Measurements from ENCODE around the gene TMC1.

DNA sequence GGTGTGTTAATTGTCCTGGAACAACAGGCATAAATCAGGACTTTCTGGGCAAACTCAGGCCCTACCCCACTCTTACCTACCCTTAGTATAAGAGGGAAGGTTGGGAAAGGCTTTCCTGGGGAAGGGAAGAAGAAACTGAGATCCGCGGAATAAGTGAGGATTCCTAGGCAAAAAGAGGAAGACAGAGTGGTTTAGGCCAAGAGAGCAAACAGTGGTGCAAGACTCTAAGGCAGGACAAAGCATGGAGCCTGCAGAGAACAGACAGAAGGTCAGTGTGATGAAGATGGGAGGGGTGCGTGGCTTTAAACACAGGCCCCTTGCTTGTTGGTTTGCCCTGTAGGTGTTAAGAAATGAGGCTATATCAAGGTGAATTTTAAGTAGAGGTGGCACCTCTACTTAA, 69.4 kb downstream of the TMC1 start:
- TF ChIP-seq POLR2A (IDR thresholded peaks at IDR 0.05) = no peak
- TF ChIP-seq, protein P1, sequence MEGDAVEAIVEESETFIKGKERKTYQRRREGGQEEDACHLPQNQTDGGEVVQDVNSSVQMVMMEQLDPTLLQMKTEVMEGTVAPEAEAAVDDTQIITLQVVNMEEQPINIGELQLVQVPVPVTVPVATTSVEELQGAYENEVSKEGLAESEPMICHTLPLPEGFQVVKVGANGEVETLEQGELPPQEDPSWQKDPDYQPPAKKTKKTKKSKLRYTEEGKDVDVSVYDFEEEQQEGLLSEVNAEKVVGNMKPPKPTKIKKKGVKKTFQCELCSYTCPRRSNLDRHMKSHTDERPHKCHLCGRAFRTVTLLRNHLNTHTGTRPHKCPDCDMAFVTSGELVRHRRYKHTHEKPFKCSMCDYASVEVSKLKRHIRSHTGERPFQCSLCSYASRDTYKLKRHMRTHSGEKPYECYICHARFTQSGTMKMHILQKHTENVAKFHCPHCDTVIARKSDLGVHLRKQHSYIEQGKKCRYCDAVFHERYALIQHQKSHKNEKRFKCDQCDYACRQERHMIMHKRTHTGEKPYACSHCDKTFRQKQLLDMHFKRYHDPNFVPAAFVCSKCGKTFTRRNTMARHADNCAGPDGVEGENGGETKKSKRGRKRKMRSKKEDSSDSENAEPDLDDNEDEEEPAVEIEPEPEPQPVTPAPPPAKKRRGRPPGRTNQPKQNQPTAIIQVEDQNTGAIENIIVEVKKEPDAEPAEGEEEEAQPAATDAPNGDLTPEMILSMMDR (IDR thresholded peaks at IDR 0.05) = no peak
- no peak for TF ChIP-seq POLR2AphosphoS5 (IDR thresholded peaks at IDR 0.05)

All from transverse colon (tissue), 4 donors.